ENCODE data around the gene PEX6.

Gene PEX6

GRCh38 chr6:42923666-42924065, 55.3 kb downstream of the PEX6 start:
- DNase-seq (ENCODE audit: insufficient read length, low spot score), result no peak
- no peak for FAIRE-seq
- TF ChIP-seq CTCF (IDR thresholded peaks at IDR 0.05; ENCODE audit: insufficient read depth, missing control alignments), result no peak

- TF ChIP-seq CTCF (IDR thresholded peaks at IDR 0.05; ENCODE audit: insufficient read depth, missing control alignments), result no peak
- DNase-seq (ENCODE audit: insufficient read length, low spot score), result no peak
- no peak for FAIRE-seq
Measured at GRCh38 chr6:42921801-42922200, 57.2 kb downstream of the PEX6 start.

- TF ChIP-seq CTCF (IDR thresholded peaks at IDR 0.05; ENCODE audit: insufficient read depth, missing control alignments), result no peak
- DNase-seq (ENCODE audit: insufficient read length, low spot score) (no peak), FAIRE-seq (no peak)
Measured at GRCh38 chr6:42916288-42916687, 62.7 kb downstream of the PEX6 start.

GRCh38 chr6:42915732-42916131, 63.2 kb downstream of the PEX6 start, which contains the start of gene PTCRA:
TSS of gene PTCRA (plus strand) at chr6:42916053. CDS start at chr6:42916070, 17 bp downstream.
- no peak for TF ChIP-seq CTCF (IDR thresholded peaks at IDR 0.05; ENCODE audit: insufficient read depth, missing control alignments)
- no peak for FAIRE-seq
- DNase-seq (ENCODE audit: insufficient read length, low spot score), result no peak

GRCh38 chr6:42914546-42914945, 64.4 kb downstream of the PEX6 start:
- no peak for TF ChIP-seq CTCF (IDR thresholded peaks at IDR 0.05; ENCODE audit: insufficient read depth, missing control alignments)
- no peak for DNase-seq (ENCODE audit: insufficient read length, low spot score)
- no peak for FAIRE-seq
